Activated naive CD4-positive, alpha-beta T cell treated with anti-CD3 and anti-CD28 coated beads, Interleukin-2, amount 50 U/mL, for 72 hours (primary cell): ENCODE data around the gene NT5DC4. TPM values are rescaled to one million over a fixed set of nuclear protein-coding genes. Genes with fewer than 3 reads are reported as not detected.

Source experiments
- ATAC-seq, 2 donors: fragments of 150-1000 bp; cut with Tn5 transposase; 2 replicates each; pipeline ENCODE4 v1.10.0; 2021; ENCODE audit warnings: mild to moderate bottlenecking in 2 of 2, moderate library complexity in 2 of 2
- DNase-seq, 2 donors: peaks; one replicate each; pipeline ENCODE4 v3.0.0; 2021 to 2022; ENCODE audit warnings: low spot score in 2 of 2
- H3K27ac Mint-ChIP-seq, 2 donors: one replicate each; pipeline ENCODE4 v1.8.0; 2022; ENCODE audit warnings: mild to moderate bottlenecking in 2 of 2, mixed read lengths in 2 of 2
- H3K36me3 Mint-ChIP-seq, 2 donors: one replicate each; pipeline ENCODE4 v1.8.0; 2022; ENCODE audit warnings: mixed read lengths in 2 of 2
- H3K9me3 Mint-ChIP-seq, 2 donors: one replicate each; pipeline ENCODE4 v1.8.0; 2022; ENCODE audit warnings: mixed read lengths in 2 of 2
- total RNA-seq, 2 donors: library from RNA; stranded (reverse); gene quantifications; one replicate each; pipeline ENCODE4 v1.2.3, GENCODE V29; 2022

NT5DC4 gene
- not detected for total RNA-seq

DNA sequence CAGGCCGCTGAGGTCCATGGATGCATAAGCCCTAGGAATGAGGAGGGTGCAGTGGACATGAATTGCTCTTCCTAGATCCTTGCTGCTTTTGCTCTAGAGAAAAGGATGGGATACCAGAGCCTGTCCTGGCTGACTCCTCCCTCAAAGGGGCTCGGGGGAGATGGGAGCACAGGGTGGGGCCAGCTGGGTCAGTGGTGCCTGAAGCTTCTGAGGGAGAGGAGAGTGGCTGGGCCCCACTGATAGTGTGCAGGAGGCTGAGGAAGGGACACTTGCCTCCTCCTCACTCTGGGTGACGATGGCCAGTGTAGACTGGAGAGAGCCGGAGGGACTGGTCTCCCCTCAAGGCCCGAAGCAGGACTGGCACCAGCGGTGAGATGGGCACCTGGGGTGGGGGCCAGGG is at the start of gene NT5DC4:
NT5DC4 (plus strand) TSS at position 236 of the 400 bp plus-strand sequence; CDS start at position 296, 60 bp downstream.
- no peaks in the 10 kb centered on the region for H3K36me3 Mint-ChIP-seq
- DNase-seq (no peak), ATAC-seq (no peak)
- H3K27ac Mint-ChIP-seq = no peak within 1 kb of the TSS
- H3K9me3 Mint-ChIP-seq = no peaks in the 10 kb centered on the region

DNA sequence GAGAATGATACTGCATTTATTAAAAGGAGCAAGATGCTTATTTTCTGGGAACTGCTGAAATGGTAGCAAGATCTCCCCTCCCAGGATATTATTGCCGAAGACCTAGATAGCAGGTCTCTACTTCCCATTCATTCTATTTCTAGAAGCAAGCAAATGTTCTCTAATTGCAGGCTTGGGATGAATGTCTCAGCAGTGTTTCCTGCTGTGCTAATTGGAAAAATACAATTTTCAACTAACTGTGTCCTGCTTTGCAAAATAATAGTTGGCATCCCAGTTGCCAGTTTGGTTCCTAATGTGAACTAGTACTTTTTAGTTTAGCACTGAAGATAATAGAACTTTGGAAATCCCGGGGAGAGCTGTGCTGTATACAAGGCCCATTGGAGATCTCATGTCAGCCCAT is 49.0 kb upstream of the NT5DC4 start:
- no peaks in the 10 kb centered on the region for H3K9me3 Mint-ChIP-seq
- H3K36me3 Mint-ChIP-seq = no peaks in the 10 kb centered on the region
- H3K27ac Mint-ChIP-seq = no peak overlapping the region
- DNase-seq (no peak), ATAC-seq (no peak)

DNA sequence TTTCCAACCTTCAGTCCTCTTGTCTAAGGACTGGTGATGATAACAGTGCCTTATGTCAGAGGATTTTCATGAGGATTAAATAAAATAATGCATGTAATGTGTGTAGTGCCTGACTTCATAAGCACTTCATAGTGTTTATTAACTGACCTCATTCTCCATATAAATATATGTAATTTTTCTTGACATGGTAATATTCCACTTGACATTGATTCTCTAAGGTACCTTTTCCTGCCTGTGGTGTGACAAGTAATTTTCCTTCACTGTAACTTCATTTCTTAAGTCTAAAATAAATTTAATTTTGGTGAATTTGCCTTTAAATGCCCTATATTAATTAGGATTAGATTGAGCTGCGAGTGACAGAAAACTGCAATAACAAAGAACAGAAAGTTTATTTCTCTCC is 47.8 kb upstream of the NT5DC4 start:
- no peaks in the 10 kb centered on the region for H3K36me3 Mint-ChIP-seq
- DNase-seq (no peak), ATAC-seq (no peak)
- no peak overlapping the region for H3K27ac Mint-ChIP-seq
- H3K9me3 Mint-ChIP-seq = no peaks in the 10 kb centered on the region

- H3K36me3 Mint-ChIP-seq = no peaks in the 10 kb centered on the region
Measured at GRCh38 chr2:112674229-112674628, 46.6 kb upstream of the NT5DC4 start.

DNA sequence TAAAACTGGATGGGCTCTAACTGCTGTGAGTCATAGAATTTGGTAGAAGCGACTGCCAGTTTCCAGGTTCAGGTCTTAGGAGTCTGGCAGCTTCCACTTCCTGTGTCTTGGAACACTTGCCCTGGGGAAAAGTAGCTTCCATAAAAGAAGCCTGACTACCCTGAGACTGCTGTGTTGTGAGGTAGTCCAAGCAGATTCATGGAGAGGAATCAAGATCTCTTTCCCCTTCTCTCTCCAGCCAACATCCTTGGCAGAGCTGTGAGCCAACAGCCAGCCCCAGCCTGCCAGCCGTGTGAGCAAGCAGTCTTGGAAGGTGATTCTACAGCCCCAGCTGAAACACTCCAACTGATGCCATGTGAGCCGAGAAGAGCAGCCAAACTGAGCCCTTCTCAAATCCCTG is 41.3 kb upstream of the NT5DC4 start:
- no peak for DNase-seq
- no peaks in the 10 kb centered on the region for H3K36me3 Mint-ChIP-seq
- no peak for ATAC-seq
- H3K27ac Mint-ChIP-seq = no peak overlapping the region
- H3K9me3 Mint-ChIP-seq = no peaks in the 10 kb centered on the region

More at GRCh38 chr2:112674229-112674628, 46.6 kb upstream of the NT5DC4 start:
- DNase-seq (no peak), ATAC-seq (no peak)
- H3K9me3 Mint-ChIP-seq = no peaks in the 10 kb centered on the region
- peak overlapping the region in 1 of 2 donors; percentile 68 for H3K27ac Mint-ChIP-seq

DNA sequence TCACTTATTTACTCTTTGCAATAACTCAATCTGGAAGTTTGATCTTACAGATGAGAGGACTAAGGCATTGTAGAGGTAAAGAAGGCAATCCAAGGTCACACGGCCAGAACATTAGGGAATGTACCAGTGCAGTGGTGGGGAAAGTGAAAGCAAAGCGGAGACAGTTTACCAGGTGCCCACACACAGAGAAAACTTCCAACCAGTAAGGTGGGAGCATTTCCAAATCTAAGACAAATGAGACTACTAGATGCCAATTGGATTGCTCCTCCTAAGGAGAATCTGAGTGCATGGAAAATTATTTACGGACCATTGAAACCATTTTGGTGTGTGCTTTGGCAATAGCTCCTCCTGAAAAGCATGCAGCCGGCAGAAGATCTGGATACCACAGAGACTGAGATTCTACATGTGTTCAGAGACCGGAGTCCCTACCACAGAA is 40.1 kb upstream of the NT5DC4 start:
- ATAC-seq = no peak

DNA sequence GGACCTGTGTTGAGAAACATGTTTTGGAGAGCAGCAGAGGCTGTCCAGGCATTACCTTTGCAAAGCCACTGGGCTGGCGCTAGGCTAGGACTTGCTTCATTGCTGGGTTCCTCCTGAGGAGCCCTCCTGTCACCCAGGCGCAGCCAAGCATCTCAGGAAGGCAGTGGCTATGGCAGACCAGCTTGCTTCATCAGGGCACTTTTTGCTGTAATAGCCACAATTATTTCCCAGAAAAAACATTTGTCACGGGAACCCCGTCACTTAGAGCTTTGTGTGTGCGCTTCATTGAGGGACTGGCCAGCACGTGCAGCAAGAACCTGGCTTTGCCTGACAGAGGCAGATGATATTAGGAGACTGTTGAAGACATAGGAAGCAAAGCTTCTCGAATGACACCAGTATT is 38.7 kb upstream of the NT5DC4 start:
- Mint-ChIP-seq H3K36me3 (no peaks in the 10 kb centered on the region), H3K9me3 (no peaks in the 10 kb centered on the region), H3K27ac (no peak overlapping the region)
- DNase-seq (no peak), ATAC-seq (no peak)

More for the DNA sequence above, 40.1 kb upstream of the NT5DC4 start:
- Mint-ChIP-seq H3K27ac (no peak overlapping the region), H3K36me3 (no peaks in the 10 kb centered on the region), H3K9me3 (no peaks in the 10 kb centered on the region)
- no peak for DNase-seq

DNA sequence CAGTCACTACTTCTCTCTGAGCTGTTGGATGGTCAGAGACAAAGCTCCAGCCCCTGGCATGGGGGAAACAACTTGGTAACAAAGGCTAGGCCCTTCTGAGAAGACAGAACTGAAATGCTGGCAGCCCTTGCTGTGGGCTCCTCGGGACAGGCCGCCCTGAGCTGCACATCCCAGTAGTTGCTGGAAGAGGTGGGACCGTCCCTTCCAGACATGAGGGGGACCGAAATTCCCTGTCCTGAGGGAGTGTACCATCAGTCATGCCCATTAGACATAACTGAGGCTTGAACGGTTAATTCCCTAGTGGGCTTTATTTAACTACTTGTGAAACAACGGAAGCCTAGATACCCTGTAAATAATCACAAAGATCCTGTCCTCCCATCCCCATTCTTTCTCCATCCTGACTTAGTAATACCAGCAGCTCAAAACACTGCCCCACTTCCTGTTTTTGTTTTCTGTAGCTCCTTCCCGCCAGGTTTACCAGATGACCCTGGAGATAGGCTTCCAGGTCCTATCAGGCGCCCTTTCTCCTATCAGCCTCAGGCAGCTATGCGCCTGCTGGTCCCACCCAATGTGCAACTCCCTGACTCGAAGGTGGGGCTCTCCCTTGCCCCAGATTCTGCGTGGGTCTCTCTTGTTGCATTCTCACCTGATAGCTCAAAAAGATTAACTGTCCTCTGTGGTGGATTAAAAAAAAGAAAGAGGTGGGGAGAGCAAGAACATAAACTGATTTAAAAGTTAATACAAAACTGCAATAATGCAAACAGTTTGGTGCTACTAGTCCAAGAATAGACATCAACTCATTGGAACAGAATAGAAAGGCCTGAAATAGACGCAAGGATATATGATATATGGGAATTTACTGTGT is 37.0 kb upstream of the NT5DC4 start:
- H3K9me3 Mint-ChIP-seq = no peaks in the 10 kb centered on the region

DNA sequence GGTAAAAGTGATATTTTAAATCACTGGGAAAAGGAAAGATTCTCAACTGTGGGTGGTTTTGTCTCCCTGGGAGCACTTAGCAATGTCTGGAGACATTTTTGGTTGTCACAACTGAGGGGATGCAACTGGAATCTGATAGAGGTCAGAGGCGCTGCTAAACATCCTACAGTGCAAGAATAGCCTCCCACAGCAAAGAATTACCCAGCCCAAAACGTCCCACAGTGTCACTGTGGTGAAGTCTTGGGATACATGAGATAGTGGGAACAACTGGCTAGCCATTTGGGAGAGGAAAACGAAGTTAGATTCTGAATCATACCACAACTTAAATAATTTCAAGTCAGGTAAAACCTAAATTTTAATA is 36.4 kb upstream of the NT5DC4 start:
- Mint-ChIP-seq H3K27ac (no peak overlapping the region), H3K36me3 (no peaks in the 10 kb centered on the region), H3K9me3 (no peaks in the 10 kb centered on the region)
- no peak for DNase-seq
- no peak for ATAC-seq

More for the DNA sequence above, 37.0 kb upstream of the NT5DC4 start:
- DNase-seq (no peak), ATAC-seq (no peak)
- H3K36me3 Mint-ChIP-seq = no peaks in the 10 kb centered on the region
- H3K27ac Mint-ChIP-seq = peak overlapping the region in 1 of 2 donors; percentile 18

DNA sequence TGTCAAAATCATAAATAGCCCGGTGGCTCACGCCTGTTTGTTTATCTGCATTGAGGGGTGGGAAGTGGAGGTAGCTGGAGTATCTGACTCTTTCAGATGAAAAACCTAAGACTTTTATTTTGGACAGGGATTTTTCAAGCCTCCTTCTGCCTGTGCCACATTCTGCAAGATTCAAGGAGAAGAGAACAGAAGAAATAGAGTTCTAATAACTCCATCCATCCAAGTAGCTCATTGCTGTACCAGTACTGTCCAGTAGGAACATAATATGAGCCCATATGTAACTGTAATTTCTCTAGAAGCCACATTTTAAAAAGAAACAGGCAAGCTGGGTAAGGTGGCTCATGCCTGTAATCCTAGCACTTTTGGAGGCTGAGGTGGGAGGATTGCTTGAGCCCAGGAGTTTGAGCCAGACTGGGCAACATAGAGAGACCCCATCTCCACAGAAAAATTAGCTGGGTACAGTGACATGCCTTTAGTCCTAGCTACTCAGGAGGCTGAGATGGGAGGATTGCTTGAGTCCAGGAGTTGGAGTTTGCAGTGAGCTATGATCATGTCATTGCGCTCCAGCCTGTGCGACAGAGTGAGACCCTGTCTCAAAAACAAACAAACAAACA is 35.4 kb upstream of the NT5DC4 start:
- Mint-ChIP-seq H3K27ac (no peak overlapping the region), H3K36me3 (no peaks in the 10 kb centered on the region), H3K9me3 (no peaks in the 10 kb centered on the region)
- ATAC-seq (peak in 1 of 2 donors; percentile 28), DNase-seq (no peak)

- Mint-ChIP-seq H3K9me3 (no peaks in the 10 kb centered on the region), H3K27ac (no peak overlapping the region), H3K36me3 (no peaks in the 10 kb centered on the region)
- ATAC-seq (no peak), DNase-seq (no peak)
Measured at GRCh38 chr2:112686348-112687217, 34.2 kb upstream of the NT5DC4 start.

GRCh38 chr2:112687522-112687921 is 33.3 kb upstream of the NT5DC4 start:
- H3K27ac Mint-ChIP-seq = no peak overlapping the region
- no peaks in the 10 kb centered on the region for H3K9me3 Mint-ChIP-seq
- H3K36me3 Mint-ChIP-seq = no peaks in the 10 kb centered on the region

GRCh38 chr2:112688086-112688880 is 32.5 kb upstream of the NT5DC4 start:
- H3K27ac Mint-ChIP-seq = no peak overlapping the region
- DNase-seq = no peak
- ATAC-seq = no peak
- H3K36me3 Mint-ChIP-seq = no peaks in the 10 kb centered on the region
- no peaks in the 10 kb centered on the region for H3K9me3 Mint-ChIP-seq

More at GRCh38 chr2:112687522-112687921, 33.3 kb upstream of the NT5DC4 start:
- no peak for DNase-seq
- ATAC-seq = no peak

DNA sequence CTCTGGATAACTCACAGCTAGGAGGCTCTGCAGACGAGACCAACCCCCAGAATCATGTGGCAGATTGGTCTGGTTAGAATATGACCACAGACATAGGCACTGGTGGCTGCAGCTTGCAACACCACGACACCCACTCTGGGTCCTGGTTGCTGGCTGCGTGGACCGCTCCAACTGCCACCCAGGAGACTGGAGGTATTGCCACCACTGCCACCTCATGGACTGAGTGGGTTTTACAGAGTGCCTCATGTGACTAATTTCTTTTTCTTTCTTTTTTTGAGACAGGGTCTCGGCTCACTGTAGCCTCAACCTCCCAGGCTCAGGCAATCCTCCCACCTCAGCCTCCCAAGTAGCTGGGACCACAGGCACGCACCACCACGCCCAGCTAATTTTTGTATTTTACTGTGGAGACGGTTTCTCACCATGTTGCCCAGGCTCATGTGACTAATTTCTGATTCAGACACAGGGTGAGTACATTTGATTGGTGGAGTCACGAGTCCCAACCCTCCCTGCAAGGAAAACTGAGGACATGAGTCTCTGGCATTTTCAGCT is 29.9 kb upstream of the NT5DC4 start:
- DNase-seq (peak; percentile 56 to 68), ATAC-seq (peak; percentile 42 to 70)
- Mint-ChIP-seq H3K9me3 (no peaks in the 10 kb centered on the region), H3K27ac (peak overlapping the region in 1 of 2 donors; percentile 96), H3K36me3 (no peaks in the 10 kb centered on the region)

DNA sequence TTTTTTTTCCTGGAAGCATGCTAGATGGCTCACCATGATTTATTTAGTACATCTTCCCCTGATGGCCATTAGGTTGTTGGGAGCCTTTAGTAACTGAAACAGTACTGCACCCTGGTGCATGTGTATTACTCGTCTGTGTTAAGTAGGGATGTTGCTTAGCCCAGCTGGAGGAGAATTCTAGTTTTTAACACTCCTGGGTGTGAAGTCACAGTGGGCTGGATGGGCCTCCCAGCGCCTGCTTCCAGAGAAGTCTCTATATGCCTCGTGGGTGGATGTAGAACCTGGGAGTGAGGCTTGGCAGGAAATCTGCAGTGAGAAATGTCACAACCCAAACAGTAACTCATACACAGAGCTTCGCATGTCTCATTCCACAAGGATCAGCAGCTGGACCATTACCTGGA is 28.9 kb upstream of the NT5DC4 start:
- peak overlapping the region in 1 of 2 donors; percentile 96 for H3K27ac Mint-ChIP-seq
- H3K9me3 Mint-ChIP-seq = no peaks in the 10 kb centered on the region
- no peaks in the 10 kb centered on the region for H3K36me3 Mint-ChIP-seq
- DNase-seq (no peak), ATAC-seq (peak; percentile 5 to 19)

DNA sequence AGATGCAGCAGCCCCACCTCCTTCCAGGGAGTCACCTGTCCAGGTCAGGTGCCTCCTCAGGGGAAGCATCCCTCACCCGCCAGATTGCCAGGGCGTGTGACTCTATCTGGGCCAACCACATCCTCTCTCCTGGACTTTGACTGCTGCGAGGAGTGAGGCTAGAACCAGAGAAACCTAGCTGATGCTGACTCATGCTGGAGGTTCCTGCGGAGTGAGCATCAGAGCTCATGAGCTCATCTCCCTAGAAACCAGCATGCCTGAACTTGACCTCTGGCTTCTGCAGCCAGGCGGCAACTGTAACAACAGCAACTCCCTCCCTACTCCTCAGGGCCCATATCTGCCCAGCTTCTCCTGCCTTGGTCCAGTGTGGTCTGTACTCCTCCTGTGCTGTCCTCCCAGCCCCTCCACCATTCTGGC is 28.3 kb upstream of the NT5DC4 start:
- no peaks in the 10 kb centered on the region for H3K36me3 Mint-ChIP-seq
- peak overlapping the region; percentile 69 to 96 for H3K27ac Mint-ChIP-seq
- no peaks in the 10 kb centered on the region for H3K9me3 Mint-ChIP-seq
- peak; percentile 58 to 85 for DNase-seq
- ATAC-seq = peak; percentile 90 to 91
